Measurements from ENCODE around the gene EIF2B5. TPM values are rescaled to one million over a fixed set of nuclear protein-coding genes. Genes with fewer than 3 reads are reported as not detected.

Gene EIF2B5
- polyA plus RNA-seq, 1 donor (not counting 4 experiments of a cell fraction or from before 2014, with no cell fraction given), result 37.9 TPM

GRCh38 chr3:184144505-184144904 lies 9.3 kb downstream of the EIF2B5 start:
- Histone ChIP-seq H3K36me3 (ENCODE audit: control insufficient read depth in 2 of 2, extremely low read depth in 1 of 2, insufficient read depth in 2 of 2, low read length in 2 of 2) (peaks cover 38 to 47% of the 10 kb centered on the region in 2 experiments), H3K4me2 (ENCODE audit: control insufficient read depth, extremely low read depth, insufficient read depth, low read depth, low read length) (no peak overlapping the region), H3K9me3 (ENCODE audit: control insufficient read depth, low read depth, low read length) (no peaks in the 10 kb centered on the region), H3K4me1 (ENCODE audit: control insufficient read depth, extremely low read depth, insufficient read depth, low read length) (peaks cover 4% of the 10 kb centered on the region), H3K27me3 (ENCODE audit: control insufficient read depth, extremely low read depth, insufficient read depth, low read length) (no peaks in the 10 kb centered on the region), H3K9ac (ENCODE audit: control insufficient read depth, extremely low read depth, insufficient read depth, low read length) (no peak overlapping the region), H3K4me3 (ENCODE audit: control insufficient read depth in 2 of 3, extremely low read depth in 1 of 3, insufficient read depth in 2 of 3, low read depth in 1 of 3, low read length in 3 of 3) (no peak overlapping the region), H3K79me2 (ENCODE audit: control insufficient read depth, insufficient read depth, low read length) (peaks cover 2% of the 10 kb centered on the region), H2AFZ (ENCODE audit: control insufficient read depth, low read length) (no peak overlapping the region), H4K20me1 (ENCODE audit: control insufficient read depth, extremely low read depth, insufficient read depth, low read length) (peaks cover 9% of the 10 kb centered on the region), H3K9me1 (ENCODE audit: control insufficient read depth, extremely low read depth, insufficient read depth, low read length) (no peaks in the 10 kb centered on the region), H3K27ac (ENCODE audit: control insufficient read depth, insufficient read depth, low read length) (no peak overlapping the region)
- FAIRE-seq (no peak), DNase-seq (ENCODE audit: low read depth, low spot score) (no peak)
- TF ChIP-seq, protein P1, sequence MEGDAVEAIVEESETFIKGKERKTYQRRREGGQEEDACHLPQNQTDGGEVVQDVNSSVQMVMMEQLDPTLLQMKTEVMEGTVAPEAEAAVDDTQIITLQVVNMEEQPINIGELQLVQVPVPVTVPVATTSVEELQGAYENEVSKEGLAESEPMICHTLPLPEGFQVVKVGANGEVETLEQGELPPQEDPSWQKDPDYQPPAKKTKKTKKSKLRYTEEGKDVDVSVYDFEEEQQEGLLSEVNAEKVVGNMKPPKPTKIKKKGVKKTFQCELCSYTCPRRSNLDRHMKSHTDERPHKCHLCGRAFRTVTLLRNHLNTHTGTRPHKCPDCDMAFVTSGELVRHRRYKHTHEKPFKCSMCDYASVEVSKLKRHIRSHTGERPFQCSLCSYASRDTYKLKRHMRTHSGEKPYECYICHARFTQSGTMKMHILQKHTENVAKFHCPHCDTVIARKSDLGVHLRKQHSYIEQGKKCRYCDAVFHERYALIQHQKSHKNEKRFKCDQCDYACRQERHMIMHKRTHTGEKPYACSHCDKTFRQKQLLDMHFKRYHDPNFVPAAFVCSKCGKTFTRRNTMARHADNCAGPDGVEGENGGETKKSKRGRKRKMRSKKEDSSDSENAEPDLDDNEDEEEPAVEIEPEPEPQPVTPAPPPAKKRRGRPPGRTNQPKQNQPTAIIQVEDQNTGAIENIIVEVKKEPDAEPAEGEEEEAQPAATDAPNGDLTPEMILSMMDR (optimal IDR thresholded peaks at IDR 0.05 in 1 of 3, IDR thresholded peaks at IDR 0.05 in 1 of 3, conservative IDR thresholded peaks at IDR 0.05 in 1 of 3; ENCODE audit: extremely low read depth in 1 of 3, insufficient read depth in 2 of 3, low read length in 3 of 3), result no peak
- no peak for TF ChIP-seq EZH2 (IDR thresholded peaks at IDR 0.05; ENCODE audit: low read length)
- dilution Hi-C loops (cut with MboI; ENCODE audit: extremely low pct_ligation_motif_present, low sequenced_read_pairs), result no loop called here

GRCh38 chr3:184145111-184145524 lies 10.0 kb downstream of the EIF2B5 start:
- H2AFZ ChIP-seq (ENCODE audit: control insufficient read depth, low read length), result no peak overlapping the region
- H3K4me1 ChIP-seq (ENCODE audit: control insufficient read depth, extremely low read depth, insufficient read depth, low read length), result peaks cover 4% of the 10 kb centered on the region
- peaks cover 36 to 46% of the 10 kb centered on the region in 2 experiments for H3K36me3 ChIP-seq (ENCODE audit: control insufficient read depth in 2 of 2, extremely low read depth in 1 of 2, insufficient read depth in 2 of 2, low read length in 2 of 2)
- H3K79me2 ChIP-seq (ENCODE audit: control insufficient read depth, insufficient read depth, low read length), result peaks cover 2% of the 10 kb centered on the region
- dilution Hi-C loops (cut with MboI; ENCODE audit: extremely low pct_ligation_motif_present, low sequenced_read_pairs), result no loop called here
- H3K9me1 ChIP-seq (ENCODE audit: control insufficient read depth, extremely low read depth, insufficient read depth, low read length), result no peaks in the 10 kb centered on the region
- H3K27ac ChIP-seq (ENCODE audit: control insufficient read depth, insufficient read depth, low read length), result no peak overlapping the region
- H3K9me3 ChIP-seq (ENCODE audit: control insufficient read depth, low read depth, low read length), result no peaks in the 10 kb centered on the region
- H3K27me3 ChIP-seq (ENCODE audit: control insufficient read depth, extremely low read depth, insufficient read depth, low read length), result no peaks in the 10 kb centered on the region
- H3K4me2 ChIP-seq (ENCODE audit: control insufficient read depth, extremely low read depth, insufficient read depth, low read depth, low read length), result no peak overlapping the region
- TF ChIP-seq EZH2 (IDR thresholded peaks at IDR 0.05; ENCODE audit: low read length), result no peak
- TF ChIP-seq, protein P1 (optimal IDR thresholded peaks at IDR 0.05 in 1 of 3, IDR thresholded peaks at IDR 0.05 in 1 of 3, conservative IDR thresholded peaks at IDR 0.05 in 1 of 3; ENCODE audit: extremely low read depth in 1 of 3, insufficient read depth in 2 of 3, low read length in 3 of 3), result peak; percentile 73 to 93 (median 86)
- H3K4me3 ChIP-seq (ENCODE audit: control insufficient read depth in 2 of 3, extremely low read depth in 1 of 3, insufficient read depth in 2 of 3, low read depth in 1 of 3, low read length in 3 of 3), result no peak overlapping the region
- FAIRE-seq (peak; percentile 81), DNase-seq (ENCODE audit: low read depth, low spot score) (peak; percentile 42)
- peaks cover 9% of the 10 kb centered on the region for H4K20me1 ChIP-seq (ENCODE audit: control insufficient read depth, extremely low read depth, insufficient read depth, low read length)
- no peak overlapping the region for H3K9ac ChIP-seq (ENCODE audit: control insufficient read depth, extremely low read depth, insufficient read depth, low read length)
